Left lung (tissue), 10 donors: ENCODE results near the gene TLX1. TPM values are rescaled to one million over a fixed set of nuclear protein-coding genes. Genes with fewer than 3 reads are reported as not detected.

ENCODE experiments used
- ATAC-seq: fragments of 200-7000 bp; cut with Tn5 transposase; one replicate; pipeline ENCODE4 v1.9.1; 2020; ENCODE audit warnings: moderate library complexity
- DNase-seq, 4 donors: peaks; one replicate each; pipeline ENCODE4 v3.0.0-alpha.2; 2013 to 2020
- H3K27ac ChIP-seq, 2 donors: fragments of 200-600 bp; sonication (generic) in 1 of 2; one replicate each; pipeline versions ENCODE4 v1.5.0 to v1.8.0; 2020 to 2021
- H3K27me3 ChIP-seq, 2 donors: fragments of 200-600 bp; sonication (generic) in 1 of 2; one replicate each; pipeline versions ENCODE4 v1.5.0 to v1.8.0; 2020 to 2021
- H3K36me3 ChIP-seq, 2 donors: fragments of 200-600 bp; sonication (generic) in 1 of 2; one replicate each; pipeline versions ENCODE4 v1.5.0 to v1.8.0; 2020 to 2021
- H3K4me1 ChIP-seq, 2 donors: fragments of 200-600 bp; one replicate each; pipeline ENCODE4 v1.8.0; 2021
- H3K4me3 ChIP-seq, 2 donors: fragments of 200-600 bp; sonication (generic) in 1 of 2; one replicate each; pipeline versions ENCODE4 v1.5.0 to v1.8.0; 2020 to 2021; ENCODE audit warnings: mild to moderate bottlenecking in 1 of 2
- H3K9me3 ChIP-seq, 2 donors: fragments of 200-600 bp; sonication (generic) in 1 of 2; one replicate each; pipeline versions ENCODE4 v1.5.0 to v1.8.0; 2020 to 2021
- intact Hi-C, 2 donors: fragments of 100-400 bp; cut with DNase I; formaldehyde crosslinking; loops; one replicate each; pipeline versions ENCODE4 v1.11.2 to v1.14.2; 2022
- polyA plus RNA-seq, 6 donors: library from polyadenylated mRNA; unstranded; fragments of 120-200 nt; gene quantifications; one replicate each; pipeline ENCODE4 v1.2.1, GENCODE V29; 2013; ENCODE audit not compliant: insufficient read length in 6 of 6
- total RNA-seq, 2 donors: library from RNA; stranded (reverse); fragmentation: NEBNext Ultra II Directional; extraction: Animal tissue kit (Norgen Biotek cat#: 25700); gene quantifications; one replicate each; pipeline ENCODE4 v1.2.1, GENCODE V29; 2021
- TF ChIP-seq, protein P1 (sequence below), 2 donors: fragments of 200-600 bp; sonication (generic) in 1 of 2; IDR thresholded peaks; one replicate each; pipeline versions ENCODE4 v1.5.0 to v1.8.0; 2021; ENCODE audit warnings: antibody characterized with exemption in 2 of 2
- donor health status: DM: no; HTN: yes; CAD: no.
- donor health status: DM: no; HTN: no; CAD: no.

TLX1 gene
- total and polyA plus RNA-seq, 8 donors = not detected

DNA sequence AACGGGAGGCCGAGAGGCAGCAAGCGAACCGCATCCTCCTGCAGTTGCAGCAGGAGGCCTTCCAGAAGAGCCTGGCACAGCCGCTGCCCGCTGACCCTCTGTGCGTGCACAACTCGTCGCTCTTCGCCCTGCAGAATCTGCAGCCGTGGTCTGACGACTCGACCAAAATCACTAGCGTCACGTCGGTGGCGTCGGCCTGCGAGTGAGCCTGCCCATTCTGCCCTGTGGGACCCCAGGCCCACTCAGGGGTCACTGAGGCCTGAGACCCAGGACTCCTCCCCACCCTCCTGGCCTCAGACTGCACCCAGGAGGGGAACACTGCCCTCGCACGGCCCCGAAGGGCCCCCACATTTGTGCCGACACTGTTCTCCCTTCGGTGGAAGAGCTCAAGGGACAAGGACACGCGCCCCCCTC, 5.6 kb downstream of the TLX1 start:
- intact Hi-C loops = no loop called here
- Histone ChIP-seq H3K27me3 (peaks cover 97 to 100% of the 10 kb centered on the region in 2 donors), H3K4me3 (no peak overlapping the region), H3K36me3 (no peaks in the 10 kb centered on the region), H3K4me1 (peaks cover 2 to 25% of the 10 kb centered on the region in 2 donors), H3K27ac (no peak overlapping the region), H3K9me3 (no peaks in the 10 kb centered on the region)
- TF ChIP-seq, protein P1, sequence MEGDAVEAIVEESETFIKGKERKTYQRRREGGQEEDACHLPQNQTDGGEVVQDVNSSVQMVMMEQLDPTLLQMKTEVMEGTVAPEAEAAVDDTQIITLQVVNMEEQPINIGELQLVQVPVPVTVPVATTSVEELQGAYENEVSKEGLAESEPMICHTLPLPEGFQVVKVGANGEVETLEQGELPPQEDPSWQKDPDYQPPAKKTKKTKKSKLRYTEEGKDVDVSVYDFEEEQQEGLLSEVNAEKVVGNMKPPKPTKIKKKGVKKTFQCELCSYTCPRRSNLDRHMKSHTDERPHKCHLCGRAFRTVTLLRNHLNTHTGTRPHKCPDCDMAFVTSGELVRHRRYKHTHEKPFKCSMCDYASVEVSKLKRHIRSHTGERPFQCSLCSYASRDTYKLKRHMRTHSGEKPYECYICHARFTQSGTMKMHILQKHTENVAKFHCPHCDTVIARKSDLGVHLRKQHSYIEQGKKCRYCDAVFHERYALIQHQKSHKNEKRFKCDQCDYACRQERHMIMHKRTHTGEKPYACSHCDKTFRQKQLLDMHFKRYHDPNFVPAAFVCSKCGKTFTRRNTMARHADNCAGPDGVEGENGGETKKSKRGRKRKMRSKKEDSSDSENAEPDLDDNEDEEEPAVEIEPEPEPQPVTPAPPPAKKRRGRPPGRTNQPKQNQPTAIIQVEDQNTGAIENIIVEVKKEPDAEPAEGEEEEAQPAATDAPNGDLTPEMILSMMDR (IDR thresholded peaks at IDR 0.05) = no peak
- no peak for DNase-seq
- no peak for ATAC-seq

DNA sequence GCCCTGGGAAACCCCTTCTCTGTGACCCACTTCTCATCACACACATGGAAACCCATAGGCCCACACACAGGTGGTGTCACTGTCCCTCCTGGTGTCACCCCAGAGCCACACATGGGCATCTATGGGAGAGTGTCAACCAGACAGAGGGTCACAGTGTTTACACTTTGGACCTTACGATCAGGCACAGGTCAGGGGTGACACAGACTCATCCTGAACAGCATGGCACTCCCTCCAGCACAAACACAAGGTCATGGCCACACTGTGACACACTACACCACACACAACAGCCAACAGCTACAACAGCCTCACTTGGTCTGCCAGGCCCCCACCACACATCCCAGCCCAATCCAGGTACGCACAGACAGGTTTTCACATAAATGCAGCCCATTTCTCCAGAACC, 6.2 kb downstream of the TLX1 start:
- Histone ChIP-seq H3K4me1 (peaks cover 2 to 20% of the 10 kb centered on the region in 2 donors), H3K36me3 (no peaks in the 10 kb centered on the region), H3K9me3 (no peaks in the 10 kb centered on the region), H3K27me3 (peaks cover 97 to 100% of the 10 kb centered on the region in 2 donors), H3K4me3 (no peak overlapping the region), H3K27ac (no peak overlapping the region)
- TF ChIP-seq, protein P1 (IDR thresholded peaks at IDR 0.05) = no peak
- ATAC-seq (no peak), DNase-seq (no peak)
- intact Hi-C loops = no loop called here

DNA sequence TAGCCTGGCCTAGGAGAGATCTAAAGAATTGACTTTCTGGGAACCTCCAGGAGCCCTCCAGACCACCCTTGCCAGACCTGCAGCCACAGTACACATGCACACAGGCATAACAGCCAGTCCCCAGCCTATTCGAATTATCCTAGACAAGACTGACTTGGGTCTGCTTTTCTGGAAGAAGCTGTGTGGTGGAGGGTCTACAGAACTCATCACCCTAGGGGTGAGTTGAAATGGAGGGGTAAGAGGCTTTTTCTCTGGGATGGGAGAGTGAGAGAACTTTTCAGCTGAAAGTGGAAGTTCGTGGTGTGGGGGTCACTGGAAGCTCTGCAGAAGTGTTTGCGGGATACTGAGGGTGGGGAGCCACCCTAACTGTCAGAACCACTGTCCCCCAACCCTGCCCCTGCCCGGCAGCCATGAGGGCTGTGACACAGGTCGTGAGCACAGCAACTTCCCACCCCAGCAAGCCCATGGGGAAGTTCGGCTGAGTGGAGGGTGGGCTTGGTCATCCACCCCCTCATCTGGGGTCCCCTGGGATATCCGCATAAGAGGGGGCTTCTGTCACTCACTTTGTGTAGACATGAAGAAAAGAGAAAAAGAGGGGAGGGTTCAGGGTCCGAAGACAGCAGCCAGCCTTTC, 7.8 kb downstream of the TLX1 start:
- TF ChIP-seq, protein P1 (IDR thresholded peaks at IDR 0.05) = no peak
- no peak for DNase-seq
- Histone ChIP-seq H3K4me3 (no peak overlapping the region), H3K27ac (no peak overlapping the region), H3K9me3 (no peaks in the 10 kb centered on the region), H3K36me3 (no peaks in the 10 kb centered on the region), H3K27me3 (peaks cover 96 to 100% of the 10 kb centered on the region in 2 donors), H3K4me1 (peaks cover 2 to 21% of the 10 kb centered on the region in 2 donors)
- no peak for ATAC-seq
- intact Hi-C loops = no loop called here

DNA sequence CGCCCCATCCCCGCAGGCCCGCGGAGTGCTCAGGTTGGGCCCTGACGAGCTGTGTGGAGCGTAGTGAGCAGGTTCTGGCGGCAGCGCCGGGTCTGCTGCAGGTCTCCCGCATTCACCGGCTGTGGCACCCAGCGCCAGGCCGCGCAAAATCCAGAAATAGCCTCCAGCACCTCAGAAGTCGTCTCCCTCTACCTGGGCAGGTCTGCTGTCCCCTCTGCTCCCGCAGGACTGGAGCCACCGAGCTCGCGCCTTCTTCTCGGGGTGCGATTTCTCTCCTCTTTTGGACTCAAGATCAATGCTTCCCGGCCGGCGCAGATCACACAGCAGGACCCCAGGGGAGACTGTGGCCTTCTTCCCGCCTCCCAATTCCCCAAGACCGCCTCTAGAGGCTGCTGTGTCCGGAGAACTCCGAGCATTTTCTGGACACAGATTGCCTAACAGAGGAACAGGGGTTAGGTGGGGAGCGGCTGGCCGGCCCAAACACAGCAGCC, 8.4 kb downstream of the TLX1 start:
- H3K27me3 ChIP-seq = peaks cover 96 to 100% of the 10 kb centered on the region in 2 donors
- no peak overlapping the region for H3K4me3 ChIP-seq
- H3K9me3 ChIP-seq = no peaks in the 10 kb centered on the region
- DNase-seq = peak in 1 of 4 donors; percentile 43
- intact Hi-C loops = no loop called here
- ATAC-seq = no peak
- no peaks in the 10 kb centered on the region for H3K36me3 ChIP-seq
- TF ChIP-seq, protein P1 (IDR thresholded peaks at IDR 0.05) = no peak
- no peak overlapping the region for H3K27ac ChIP-seq
- H3K4me1 ChIP-seq = peaks cover 2 to 15% of the 10 kb centered on the region in 2 donors

DNA sequence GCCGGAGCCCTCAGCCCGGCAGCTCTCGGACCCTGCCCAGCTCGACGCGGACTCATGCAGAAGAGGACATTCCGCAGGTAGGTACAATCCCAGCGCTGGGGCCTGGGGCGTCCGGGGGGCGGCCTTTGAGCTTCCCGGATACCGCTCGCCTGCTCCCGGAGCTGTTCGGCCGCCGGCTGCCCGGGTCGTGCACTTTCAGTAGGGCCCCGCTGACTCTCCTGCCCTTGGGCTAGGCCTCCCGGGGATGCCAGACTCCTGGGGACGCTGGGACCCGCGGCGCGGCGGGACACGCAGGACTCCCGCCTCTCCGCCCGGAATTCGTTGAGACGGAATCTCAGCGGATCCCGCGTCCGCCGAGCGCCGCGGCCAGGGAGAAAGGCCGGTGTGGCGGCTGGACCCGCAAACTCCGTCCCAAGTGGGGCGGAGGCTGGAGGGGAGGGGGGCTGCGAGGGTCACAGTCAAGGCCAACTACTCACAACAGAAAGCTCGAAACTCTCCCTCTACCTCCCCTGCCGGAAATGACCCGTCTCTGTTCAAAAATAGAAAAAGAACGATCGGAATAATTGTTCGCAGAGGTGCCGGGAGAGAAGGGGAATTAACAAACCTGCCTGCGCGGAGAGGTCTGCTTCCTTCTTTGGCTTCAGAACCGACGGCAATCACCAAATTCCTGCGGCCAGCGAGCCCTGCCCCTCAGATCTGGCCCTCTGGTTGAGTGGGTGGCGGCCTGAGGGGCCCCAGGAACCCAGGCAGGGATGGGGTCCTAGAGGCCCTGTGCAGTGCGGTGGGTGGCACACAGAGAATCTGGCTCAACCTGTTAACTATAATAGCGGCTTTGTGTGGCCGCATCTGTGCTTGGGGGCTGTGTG, 9.2 kb downstream of the TLX1 start:
- intact Hi-C loops = loop anchor here in 1 of 2 donors (5.0 kb wide), 1 partner anchor 43 kb away; no protein-coding TSS in a partner anchor
- H3K9me3 ChIP-seq = no peaks in the 10 kb centered on the region
- TF ChIP-seq, protein P1 (IDR thresholded peaks at IDR 0.05) = no peak
- no peaks in the 10 kb centered on the region for H3K36me3 ChIP-seq
- DNase-seq = no peak
- no peak for ATAC-seq
- H3K4me1 ChIP-seq = peaks cover 0 to 7% of the 10 kb centered on the region in 2 donors
- H3K27ac ChIP-seq = no peak overlapping the region
- no peak overlapping the region for H3K4me3 ChIP-seq
- H3K27me3 ChIP-seq = peaks cover 96 to 100% of the 10 kb centered on the region in 2 donors
